Measurements from ENCODE around the gene LIMA1. TPM values are rescaled to one million over a fixed set of nuclear protein-coding genes. Genes with fewer than 3 reads are reported as not detected.

LIMA1 gene
- total RNA-seq, 3 donors from 2014 or later: 128 to 162 (median 156) TPM

GRCh38 chr12:50192908-50193307, 90.4 kb downstream of the LIMA1 start:
- no peak for DNase-seq (ENCODE audit: low spot score in 2 of 2)
- intact Hi-C loops (cut with DNase I; ENCODE audit: low total_unique reads): no loop called here
- Histone ChIP-seq H3K27ac (peak overlapping the region in 1 of 2 donors; percentile 30), H3K27me3 (no peaks in the 10 kb centered on the region), H3K36me3 (no peaks in the 10 kb centered on the region), H3K9me3 (no peaks in the 10 kb centered on the region), H3K4me1 (no peaks in the 10 kb centered on the region), H3K4me3 (no peak overlapping the region)
- TF ChIP-seq CTCF (IDR thresholded peaks at IDR 0.05) (no peak), POLR2AphosphoS5 (IDR thresholded peaks at IDR 0.05) (no peak), POLR2A (IDR thresholded peaks at IDR 0.05) (no peak)

GRCh38 chr12:50192236-50192635, 91.1 kb downstream of the LIMA1 start:
- Histone ChIP-seq H3K9me3 (no peaks in the 10 kb centered on the region), H3K4me1 (no peaks in the 10 kb centered on the region), H3K27me3 (no peaks in the 10 kb centered on the region), H3K36me3 (no peaks in the 10 kb centered on the region), H3K4me3 (no peak overlapping the region), H3K27ac (peak overlapping the region in 1 of 2 donors; percentile 30)
- TF ChIP-seq POLR2A (IDR thresholded peaks at IDR 0.05) (no peak), POLR2AphosphoS5 (IDR thresholded peaks at IDR 0.05) (no peak), CTCF (IDR thresholded peaks at IDR 0.05) (no peak)
- DNase-seq (ENCODE audit: low spot score in 2 of 2): no peak
- intact Hi-C loops (cut with DNase I; ENCODE audit: low total_unique reads): no loop called here

GRCh38 chr12:50190859-50191258, 92.5 kb downstream of the LIMA1 start:
- Histone ChIP-seq H3K4me3 (no peak overlapping the region), H3K4me1 (peaks cover 0 to 6% of the 10 kb centered on the region in 2 donors), H3K27ac (no peak overlapping the region), H3K36me3 (no peaks in the 10 kb centered on the region), H3K9me3 (no peaks in the 10 kb centered on the region), H3K27me3 (no peaks in the 10 kb centered on the region)
- DNase-seq (ENCODE audit: low spot score in 2 of 2): no peak
- TF ChIP-seq POLR2A (IDR thresholded peaks at IDR 0.05) (no peak), CTCF (IDR thresholded peaks at IDR 0.05) (no peak), POLR2AphosphoS5 (IDR thresholded peaks at IDR 0.05) (no peak)
- intact Hi-C loops (cut with DNase I; ENCODE audit: low total_unique reads): no loop called here

GRCh38 chr12:50188875-50189575, 94.3 kb downstream of the LIMA1 start:
- DNase-seq (ENCODE audit: low spot score in 2 of 2): no peak
- Histone ChIP-seq H3K4me1 (peaks cover 0 to 6% of the 10 kb centered on the region in 2 donors), H3K9me3 (no peaks in the 10 kb centered on the region), H3K36me3 (no peaks in the 10 kb centered on the region), H3K27ac (peak overlapping the region; percentile 73 to 91), H3K27me3 (no peaks in the 10 kb centered on the region), H3K4me3 (no peak overlapping the region)
- TF ChIP-seq POLR2AphosphoS5 (IDR thresholded peaks at IDR 0.05): no peak
- no peak for TF ChIP-seq POLR2A (IDR thresholded peaks at IDR 0.05)
- TF ChIP-seq CTCF (IDR thresholded peaks at IDR 0.05): no peak
- intact Hi-C loops (cut with DNase I; ENCODE audit: low total_unique reads): no loop called here

- TF ChIP-seq POLR2A (IDR thresholded peaks at IDR 0.05) (no peak), CTCF (IDR thresholded peaks at IDR 0.05) (no peak), POLR2AphosphoS5 (IDR thresholded peaks at IDR 0.05) (no peak)
- H3K4me1 ChIP-seq: peaks cover 0 to 6% of the 10 kb centered on the region in 2 donors
- H3K36me3 ChIP-seq: no peaks in the 10 kb centered on the region
- no peaks in the 10 kb centered on the region for H3K9me3 ChIP-seq
- intact Hi-C loops (cut with DNase I; ENCODE audit: low total_unique reads): no loop called here
- H3K27ac ChIP-seq: peak overlapping the region; percentile 73 to 91
- H3K27me3 ChIP-seq: no peaks in the 10 kb centered on the region
- DNase-seq (ENCODE audit: low spot score in 2 of 2): no peak
- no peak overlapping the region for H3K4me3 ChIP-seq
Observed at GRCh38 chr12:50188241-50188781, 95.0 kb downstream of the LIMA1 start.
